Cortex of kidney (tissue), 1 donor: ENCODE data around the gene GSTM4.
"Not testable (repeated sequence)": the region's sequence is repeated elsewhere in the genome, so short reads cannot be mapped to it uniquely, and the experiment has no call there.

Experiments used
- DNase-seq: peaks from one replicate; lab custom pipeline; 2025; lab: John Stamatoyannopoulos, UW

Gene GSTM4

GRCh38 chr1:109637446-109637845, 18.5 kb upstream of the GSTM4 start:
- no peak for DNase-seq

- DNase-seq, result no peak
Observed at GRCh38 chr1:109639063-109639840, 16.6 kb upstream of the GSTM4 start.

- DNase-seq, result no peak
Observed at GRCh38 chr1:109639841-109640184, 16.1 kb upstream of the GSTM4 start.

- DNase-seq, result no peak
Observed at GRCh38 chr1:109640285-109640865, 15.5 kb upstream of the GSTM4 start.

GRCh38 chr1:109641078-109641740, 14.7 kb upstream of the GSTM4 start:
- DNase-seq, result no peak

- DNase-seq, result no peak
Observed at GRCh38 chr1:109641861-109642260, 14.0 kb upstream of the GSTM4 start.

GRCh38 chr1:109642626-109643025, 13.3 kb upstream of the GSTM4 start:
- DNase-seq, result no peak

GRCh38 chr1:109643385-109644230, 12.3 kb upstream of the GSTM4 start:
- DNase-seq, result no peak

GRCh38 chr1:109644670-109645069, 11.2 kb upstream of the GSTM4 start:
- no peak for DNase-seq

GRCh38 chr1:109649491-109649914, 6.4 kb upstream of the GSTM4 start:
- DNase-seq, result no peak

GRCh38 chr1:109650609-109651008, 5.3 kb upstream of the GSTM4 start:
- no peak for DNase-seq

- DNase-seq, result no peak
Observed at GRCh38 chr1:109652402-109652801, 3.5 kb upstream of the GSTM4 start.

GRCh38 chr1:109653306-109653705, 2.6 kb upstream of the GSTM4 start:
- DNase-seq, result no peak

GRCh38 chr1:109654519-109654918, 1.4 kb upstream of the GSTM4 start:
- no peak for DNase-seq

- no peak for DNase-seq
Observed at GRCh38 chr1:109657395-109657794, 1.5 kb downstream of the GSTM4 start.

GRCh38 chr1:109657970-109658369, 2.1 kb downstream of the GSTM4 start:
- no peak for DNase-seq

- DNase-seq, result no peak
Observed at GRCh38 chr1:109658533-109659042, 2.7 kb downstream of the GSTM4 start.

- DNase-seq, result no peak
Observed at GRCh38 chr1:109659145-109659544, 3.2 kb downstream of the GSTM4 start.

GRCh38 chr1:109659997-109660690, 4.2 kb downstream of the GSTM4 start:
- DNase-seq, result no peak

- DNase-seq, result not testable (repeated sequence)
Observed at GRCh38 chr1:109660691-109661026, 4.8 kb downstream of the GSTM4 start.

GRCh38 chr1:109661391-109661790, 5.5 kb downstream of the GSTM4 start:
- DNase-seq, result no peak

- no peak for DNase-seq
Observed at GRCh38 chr1:109664671-109665070, 8.8 kb downstream of the GSTM4 start.
